Measurements from ENCODE around the gene USP49. TPM values are rescaled to one million over a fixed set of nuclear protein-coding genes. Genes with fewer than 3 reads are reported as not detected.

Gene USP49
- total RNA-seq, 3 donors from 2014 or later (not counting 1 experiment from before 2014, with no cell fraction given), result 6.4 to 15.1 (median 11.5) TPM

DNA sequence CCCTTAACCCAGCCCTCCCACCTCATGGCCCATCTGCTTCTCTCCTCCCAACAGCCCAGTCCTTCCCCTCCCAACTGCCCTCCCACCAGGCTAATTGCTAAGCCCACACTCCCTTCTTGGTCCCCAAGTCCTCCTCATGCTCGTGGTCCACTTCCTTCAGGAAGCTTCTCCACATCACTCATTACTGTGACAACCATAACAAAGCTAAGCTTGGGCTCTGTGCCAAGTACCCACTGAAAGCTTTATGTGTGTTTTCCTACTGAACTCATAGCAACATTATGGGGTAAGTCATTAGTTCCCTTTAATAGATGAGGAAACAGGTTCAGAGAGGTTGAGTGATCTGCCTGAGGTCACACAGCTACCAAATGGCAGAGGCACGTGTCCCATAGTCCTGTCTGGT, 131.7 kb downstream of the USP49 start:
- Histone ChIP-seq H3K4me1 (ENCODE audit: control insufficient read depth, insufficient read depth, low read length) (peaks cover 4% of the 10 kb centered on the region), H3K36me3 (ENCODE audit: control insufficient read depth, insufficient read depth, low read length) (no peaks in the 10 kb centered on the region), H3K4me3 (ENCODE audit: low read length) (no peak overlapping the region), H3K27me3 (ENCODE audit: control insufficient read depth, insufficient read depth, low read length) (no peaks in the 10 kb centered on the region), H3K9me3 (ENCODE audit: control insufficient read depth, insufficient read depth, low read length) (no peaks in the 10 kb centered on the region), H3K27ac (ENCODE audit: low read length) (no peak overlapping the region)
- TF ChIP-seq, protein P1, sequence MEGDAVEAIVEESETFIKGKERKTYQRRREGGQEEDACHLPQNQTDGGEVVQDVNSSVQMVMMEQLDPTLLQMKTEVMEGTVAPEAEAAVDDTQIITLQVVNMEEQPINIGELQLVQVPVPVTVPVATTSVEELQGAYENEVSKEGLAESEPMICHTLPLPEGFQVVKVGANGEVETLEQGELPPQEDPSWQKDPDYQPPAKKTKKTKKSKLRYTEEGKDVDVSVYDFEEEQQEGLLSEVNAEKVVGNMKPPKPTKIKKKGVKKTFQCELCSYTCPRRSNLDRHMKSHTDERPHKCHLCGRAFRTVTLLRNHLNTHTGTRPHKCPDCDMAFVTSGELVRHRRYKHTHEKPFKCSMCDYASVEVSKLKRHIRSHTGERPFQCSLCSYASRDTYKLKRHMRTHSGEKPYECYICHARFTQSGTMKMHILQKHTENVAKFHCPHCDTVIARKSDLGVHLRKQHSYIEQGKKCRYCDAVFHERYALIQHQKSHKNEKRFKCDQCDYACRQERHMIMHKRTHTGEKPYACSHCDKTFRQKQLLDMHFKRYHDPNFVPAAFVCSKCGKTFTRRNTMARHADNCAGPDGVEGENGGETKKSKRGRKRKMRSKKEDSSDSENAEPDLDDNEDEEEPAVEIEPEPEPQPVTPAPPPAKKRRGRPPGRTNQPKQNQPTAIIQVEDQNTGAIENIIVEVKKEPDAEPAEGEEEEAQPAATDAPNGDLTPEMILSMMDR (IDR thresholded peaks at IDR 0.05), result no peak
- WGBS (ENCODE audit: insufficient coverage), result 29% methylated on average over 2 of the region's 2 CpGs
- Mint-ChIP-seq H3K4me1 (peaks cover 0 to 6% of the 10 kb centered on the region in 2 donors), H3K27ac (no peak overlapping the region), H3K9me3 (no peaks in the 10 kb centered on the region), H3K4me3 (no peak overlapping the region), H3K27me3 (ENCODE audit: low read depth in 2 of 2) (peaks cover 0 to 4% of the 10 kb centered on the region in 2 donors), H3K36me3 (no peaks in the 10 kb centered on the region)
- intact Hi-C loops (cut with micrococcal nuclease), result no loop called here
- ATAC-seq (no peak), DNase-seq (no peak)

DNA sequence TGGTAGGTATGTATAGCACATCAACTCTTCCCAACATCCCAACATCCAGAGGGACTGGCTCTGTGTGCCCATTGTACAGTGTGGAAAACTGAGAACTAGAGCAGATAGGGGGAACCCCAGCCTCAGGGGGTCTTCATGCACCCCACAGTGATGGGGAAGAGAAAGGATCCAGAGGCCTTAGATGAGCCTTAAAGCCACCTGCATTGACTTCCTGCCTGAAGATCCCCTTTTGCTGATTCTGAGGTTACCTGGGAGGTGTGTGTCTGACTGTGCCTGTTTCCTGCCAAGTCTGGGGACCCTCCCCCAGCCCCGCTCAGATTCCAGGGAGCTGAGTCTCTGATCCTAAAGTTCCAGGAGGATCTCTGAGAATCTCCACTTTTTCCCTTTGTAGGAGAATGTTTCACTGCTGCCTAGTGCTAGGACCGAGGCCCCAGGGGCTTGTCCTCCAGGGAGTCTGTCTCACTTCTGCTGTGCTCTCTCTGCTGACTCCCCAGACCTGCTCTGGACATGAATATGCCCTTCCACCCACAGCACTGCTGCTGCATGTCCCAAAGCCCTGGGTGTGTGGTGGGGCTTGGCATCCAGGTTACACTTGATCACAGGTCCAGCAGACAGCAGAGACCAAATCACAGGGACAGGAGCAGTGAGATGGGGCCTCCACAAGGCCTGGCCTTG, 135.1 kb downstream of the USP49 start:
- H3K4me3 Mint-ChIP-seq, result no peak overlapping the region
- H3K4me1 Mint-ChIP-seq, result no peaks in the 10 kb centered on the region
- Histone ChIP-seq H3K9me3 (ENCODE audit: control insufficient read depth, insufficient read depth, low read length) (no peaks in the 10 kb centered on the region), H3K27ac (ENCODE audit: low read length) (no peak overlapping the region), H3K4me3 (ENCODE audit: low read length) (no peak overlapping the region), H3K4me1 (ENCODE audit: control insufficient read depth, insufficient read depth, low read length) (no peaks in the 10 kb centered on the region), H3K36me3 (ENCODE audit: control insufficient read depth, insufficient read depth, low read length) (no peaks in the 10 kb centered on the region), H3K27me3 (ENCODE audit: control insufficient read depth, insufficient read depth, low read length) (no peaks in the 10 kb centered on the region)
- DNase-seq (no peak), ATAC-seq (no peak)
- no peak overlapping the region for H3K27ac Mint-ChIP-seq
- intact Hi-C loops (cut with micrococcal nuclease), result no loop called here
- H3K27me3 Mint-ChIP-seq (ENCODE audit: low read depth in 2 of 2), result peaks cover 0 to 4% of the 10 kb centered on the region in 2 donors
- H3K36me3 Mint-ChIP-seq, result no peaks in the 10 kb centered on the region
- no peaks in the 10 kb centered on the region for H3K9me3 Mint-ChIP-seq
- TF ChIP-seq, protein P1 (IDR thresholded peaks at IDR 0.05), result no peak
- WGBS (ENCODE audit: insufficient coverage), result 91% methylated on average over 2 of the region's 2 CpGs

DNA sequence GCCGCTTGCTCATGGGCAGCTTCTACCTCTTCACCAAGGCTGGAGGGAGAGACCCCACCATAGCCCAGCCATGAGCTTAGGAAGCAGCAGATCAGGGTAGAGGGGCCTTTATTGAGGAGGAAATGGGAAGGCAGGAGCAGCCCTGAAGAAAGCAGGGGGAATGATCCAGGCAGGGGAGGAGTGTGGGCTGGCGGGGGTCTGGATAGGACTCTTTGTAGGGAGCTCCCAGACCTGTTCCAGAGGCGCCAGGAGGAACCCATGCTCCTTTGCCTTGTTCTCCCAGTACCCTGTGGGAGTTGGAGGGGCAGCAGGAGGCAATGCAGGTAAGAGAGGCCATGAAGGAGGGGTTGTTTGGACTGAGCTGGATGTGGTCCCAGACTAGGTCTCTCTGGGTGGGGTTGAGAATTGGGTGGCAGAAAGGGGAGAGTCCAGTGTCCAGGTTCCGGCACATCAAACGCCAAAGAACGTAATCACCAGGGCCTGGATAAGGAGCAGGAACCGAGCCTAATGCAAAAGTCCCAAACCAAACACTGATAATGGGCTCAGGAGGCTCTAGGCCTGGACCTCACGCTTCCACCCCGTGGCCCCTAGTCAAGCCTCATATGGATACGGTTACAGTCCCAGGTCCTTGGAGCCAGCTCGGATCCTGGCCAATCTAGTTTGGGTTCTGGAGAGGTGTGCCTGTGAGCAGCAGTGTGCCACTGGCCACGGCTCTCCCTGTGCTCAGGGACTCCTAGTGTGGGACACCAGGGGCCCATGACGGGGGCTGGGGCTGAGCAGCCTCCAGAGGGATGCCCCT, 135.9 kb downstream of the USP49 start:
- no peaks in the 10 kb centered on the region for H3K36me3 Mint-ChIP-seq
- TF ChIP-seq, protein P1 (IDR thresholded peaks at IDR 0.05), result no peak
- H3K4me3 Mint-ChIP-seq, result no peak overlapping the region
- ATAC-seq (no peak), DNase-seq (no peak)
- intact Hi-C loops (cut with micrococcal nuclease), result no loop called here
- no peak overlapping the region for H3K27ac Mint-ChIP-seq
- WGBS (ENCODE audit: insufficient coverage), result 89% methylated on average over 12 of the region's 13 CpGs
- H3K36me3 ChIP-seq (ENCODE audit: control insufficient read depth, insufficient read depth, low read length), result no peaks in the 10 kb centered on the region
- no peak overlapping the region for H3K27ac ChIP-seq (ENCODE audit: low read length)
- H3K9me3 Mint-ChIP-seq, result no peaks in the 10 kb centered on the region
- no peaks in the 10 kb centered on the region for H3K9me3 ChIP-seq (ENCODE audit: control insufficient read depth, insufficient read depth, low read length)
- no peaks in the 10 kb centered on the region for H3K4me1 Mint-ChIP-seq
- H3K27me3 ChIP-seq (ENCODE audit: control insufficient read depth, insufficient read depth, low read length), result no peaks in the 10 kb centered on the region
- H3K4me3 ChIP-seq (ENCODE audit: low read length), result no peak overlapping the region
- no peaks in the 10 kb centered on the region for H3K4me1 ChIP-seq (ENCODE audit: control insufficient read depth, insufficient read depth, low read length)
- peaks cover 0 to 4% of the 10 kb centered on the region in 2 donors for H3K27me3 Mint-ChIP-seq (ENCODE audit: low read depth in 2 of 2)

Data from natural killer cell (primary cell).